Activated CD4-positive, alpha-beta T cell treated with anti-CD3 and anti-CD28 coated beads, Interleukin-2, Interleukin-4, amounts not matched to agents 100 ng/mL and 50 ng/mL, durations not matched to agents 16 hours and 8 hours (primary cell): ENCODE measurements around the gene NDUFC1.
"Not testable (repeated sequence)": the region's sequence is repeated elsewhere in the genome, so short reads cannot be mapped to it uniquely, and the experiment has no call there.

Experiments used
- DNase-seq: peaks from one replicate; pipeline ENCODE4 v3.0.0-alpha.2; 2020; ENCODE audit warnings: low spot score

Gene NDUFC1

GRCh38 chr4:139297001-139297410, 5.3 kb downstream of the NDUFC1 start:
- peak; percentile 39 for DNase-seq

GRCh38 chr4:139295942-139296299, 6.4 kb downstream of the NDUFC1 start:
- peak; percentile 12 for DNase-seq

GRCh38 chr4:139295206-139295941, 6.9 kb downstream of the NDUFC1 start:
- peak; percentile 98 for DNase-seq

- DNase-seq: no peak
These were observed 16.0 kb downstream of the NDUFC1 start for GRCh38 chr4:139286186-139286698.

GRCh38 chr4:139282721-139283075, 19.6 kb downstream of the NDUFC1 start:
- DNase-seq: no peak

GRCh38 chr4:139282065-139282720, 20.1 kb downstream of the NDUFC1 start:
- no peak for DNase-seq

- no peak for DNase-seq
These were observed 22.3 kb downstream of the NDUFC1 start, which contains the start of gene MGARP for GRCh38 chr4:139279760-139280620. TSS of gene MGARP (minus strand) at chr4:139280225. CDS start at chr4:139280158, 67 bp downstream.

GRCh38 chr4:139278912-139279759, 23.1 kb downstream of the NDUFC1 start:
- DNase-seq: no peak

GRCh38 chr4:139278485-139278884, 23.8 kb downstream of the NDUFC1 start:
- DNase-seq: no peak

- DNase-seq: no peak
These were observed 27.0 kb downstream of the NDUFC1 start for GRCh38 chr4:139275281-139275735.

- DNase-seq: no peak
These were observed 27.5 kb downstream of the NDUFC1 start for GRCh38 chr4:139274790-139275189.

GRCh38 chr4:139273835-139274234, 28.4 kb downstream of the NDUFC1 start:
- DNase-seq: no peak

GRCh38 chr4:139267301-139267700, 35.0 kb downstream of the NDUFC1 start:
- no peak for DNase-seq

GRCh38 chr4:139266583-139267257, 35.6 kb downstream of the NDUFC1 start:
- DNase-seq: peak; percentile 95

GRCh38 chr4:139266208-139266582, 36.1 kb downstream of the NDUFC1 start:
- no peak for DNase-seq

GRCh38 chr4:139265654-139266053, 36.6 kb downstream of the NDUFC1 start:
- DNase-seq: no peak

GRCh38 chr4:139256349-139256748, 45.9 kb downstream of the NDUFC1 start:
- DNase-seq: no peak

GRCh38 chr4:139255581-139255980, 46.7 kb downstream of the NDUFC1 start:
- not testable (repeated sequence) for DNase-seq

- no peak for DNase-seq
These were observed 48.6 kb downstream of the NDUFC1 start for GRCh38 chr4:139253713-139254112.

- DNase-seq: no peak
These were observed 49.2 kb downstream of the NDUFC1 start for GRCh38 chr4:139253046-139253445.

GRCh38 chr4:139247700-139248238, 54.5 kb downstream of the NDUFC1 start:
- DNase-seq: no peak
